Left lobe of liver (tissue), 2 donors: ENCODE results near the gene GCNT1. TPM values are rescaled to one million over a fixed set of nuclear protein-coding genes. Genes with fewer than 3 reads are reported as not detected.
"Not testable (repeated sequence)": the region's sequence is repeated elsewhere in the genome, so short reads cannot be mapped to it uniquely, and the experiment has no call there.

Experiments used
- ATAC-seq: fragments of 200-7000 bp; cut with Tn5 transposase; one replicate; pipeline ENCODE4 v1.9.1; 2020; ENCODE audit warnings: mild to moderate bottlenecking, moderate library complexity
- DNase-seq: peaks from one replicate; pipeline ENCODE4 v3.0.0-alpha.2; 2020; ENCODE audit warnings: low spot score
- total RNA-seq: library from RNA; stranded (reverse); gene quantifications from one replicate; pipeline ENCODE4 v1.2.1, GENCODE V29; 2021
- donor health status: DM: no; HTN: no; CAD: no; lungs with moderate emphysema.
- donor health status: DM: no; HTN: yes; CAD: no.

Gene GCNT1
- total RNA-seq, 1 donor from 2014 or later: 1.9 TPM

DNA sequence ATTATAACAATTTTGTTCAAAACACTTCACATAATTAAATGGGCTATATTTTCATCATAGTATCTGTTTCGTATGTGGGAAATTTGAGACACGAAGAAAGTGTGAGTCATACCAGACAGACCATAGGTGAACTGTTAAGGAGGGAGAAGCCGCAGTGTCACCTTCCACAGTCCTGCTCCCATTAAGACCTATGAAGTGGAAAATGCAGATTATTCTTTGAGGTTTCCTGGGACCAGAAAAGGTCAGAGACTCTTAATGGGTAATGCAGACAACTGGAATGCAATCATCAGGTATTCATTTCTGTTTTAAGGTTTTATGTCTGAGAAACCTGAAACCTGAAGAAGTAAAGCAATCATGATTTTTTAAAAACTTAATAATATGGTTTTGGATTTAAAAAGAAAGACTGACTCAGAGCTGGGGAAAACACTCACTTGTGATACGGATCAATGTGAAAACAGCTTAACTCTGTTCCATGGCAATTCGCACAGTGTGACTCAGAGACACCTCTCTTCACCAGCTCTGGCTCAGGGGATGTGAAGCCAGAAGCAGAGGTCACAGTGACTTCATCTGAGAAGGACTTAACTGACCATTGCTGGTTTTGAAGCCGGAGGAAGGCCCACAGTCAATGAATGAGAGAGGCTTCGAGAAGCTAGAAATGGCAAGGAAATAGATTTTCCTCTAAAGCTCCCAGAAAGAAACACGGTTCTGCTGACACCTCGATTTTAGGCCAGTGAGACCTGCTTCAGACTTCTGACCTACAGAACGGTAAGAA, 17.2 kb upstream of the GCNT1 start:
- no peak for ATAC-seq
- DNase-seq: no peak

DNA sequence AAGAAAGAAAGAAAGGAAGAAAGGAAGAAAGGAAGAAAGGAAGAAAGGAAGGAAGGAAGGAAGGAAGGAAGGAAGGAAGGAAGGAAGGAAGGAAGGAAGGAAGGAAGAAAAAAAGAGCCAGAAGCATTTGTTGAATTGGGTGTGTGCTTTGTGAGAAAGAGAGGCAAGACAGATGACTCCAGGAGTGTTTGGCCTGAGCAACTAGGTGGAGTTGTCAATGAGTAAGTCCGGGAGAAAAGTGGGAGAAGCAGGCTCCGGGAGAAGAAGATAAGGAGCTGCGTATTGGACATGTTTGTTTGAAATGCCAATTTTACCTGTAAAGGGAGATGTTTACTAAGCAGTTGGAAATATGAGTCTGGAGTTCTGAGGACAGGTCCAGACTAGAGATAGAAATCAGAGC, 15.1 kb upstream of the GCNT1 start:
- ATAC-seq (no peak), DNase-seq (no peak)

GRCh38 chr9:76444322-76444929, 14.6 kb upstream of the GCNT1 start:
- DNase-seq (no peak), ATAC-seq (no peak)

DNA sequence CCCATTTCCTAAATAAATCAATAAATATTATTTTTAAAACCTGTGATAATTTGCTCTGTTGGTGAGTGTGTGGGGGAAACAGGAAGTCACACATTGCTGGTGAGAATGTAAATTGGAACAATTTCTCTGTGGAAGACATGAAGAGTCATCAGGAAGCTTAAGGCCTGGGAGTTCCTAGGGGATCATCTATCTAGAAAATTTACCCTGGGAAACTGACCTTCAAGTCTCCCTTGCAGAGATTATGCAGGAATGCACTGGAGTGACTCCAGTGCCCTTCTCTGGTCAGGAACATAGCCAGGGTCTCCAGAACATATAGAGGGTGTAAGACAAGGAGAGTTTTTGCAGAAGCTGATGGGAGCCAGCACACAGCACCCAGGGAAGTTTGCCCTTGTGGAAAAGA, 13.0 kb upstream of the GCNT1 start:
- ATAC-seq (no peak), DNase-seq (no peak)

GRCh38 chr9:76448501-76448900, 10.5 kb upstream of the GCNT1 start:
- DNase-seq: no peak
- no peak for ATAC-seq

GRCh38 chr9:76451234-76451633, 7.7 kb upstream of the GCNT1 start:
- ATAC-seq (no peak), DNase-seq (no peak)

- ATAC-seq: no peak
- DNase-seq: no peak
These were observed 6.1 kb upstream of the GCNT1 start for GRCh38 chr9:76452839-76453238.

DNA sequence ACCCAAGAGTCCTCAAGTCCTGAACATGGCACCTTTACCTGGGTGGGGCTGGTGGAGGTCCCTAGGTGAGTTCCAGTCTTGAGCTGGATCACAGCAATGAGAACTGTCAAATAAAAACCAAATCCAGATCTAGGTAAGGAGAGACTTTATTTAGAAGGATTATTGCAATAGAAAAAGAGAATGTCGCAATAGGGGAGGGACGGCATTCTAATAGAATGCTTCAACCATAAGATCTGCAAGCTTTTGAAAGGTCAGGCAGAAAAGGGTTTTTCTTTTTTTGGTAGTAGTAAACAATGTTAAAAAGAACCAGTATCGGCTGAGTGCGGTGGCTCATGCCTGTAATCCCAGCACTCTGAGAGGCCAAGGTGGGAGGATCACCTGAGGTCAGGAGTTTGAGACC, 5.2 kb upstream of the GCNT1 start:
- no peak for DNase-seq
- no peak for ATAC-seq

DNA sequence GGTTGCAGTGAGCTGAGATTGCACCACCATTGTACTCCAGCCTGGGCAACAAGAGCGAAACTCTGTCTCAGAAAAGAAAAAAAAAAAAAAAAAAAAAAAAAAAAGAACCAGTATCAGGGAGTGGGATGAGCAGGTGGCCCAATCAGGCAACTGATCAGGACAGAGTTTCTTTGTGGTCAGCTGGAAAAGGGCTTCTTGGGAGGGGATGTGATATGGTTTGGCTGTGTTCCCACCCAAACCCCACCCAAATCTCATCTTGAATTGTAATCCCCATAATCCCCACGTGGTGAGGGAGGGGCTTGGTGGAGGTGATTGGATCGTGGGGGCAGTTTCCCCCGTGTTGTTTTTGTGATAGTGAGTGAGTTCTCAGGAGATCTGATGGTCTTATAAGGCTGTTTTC, 4.7 kb upstream of the GCNT1 start:
- DNase-seq (no peak), ATAC-seq (no peak)

DNA sequence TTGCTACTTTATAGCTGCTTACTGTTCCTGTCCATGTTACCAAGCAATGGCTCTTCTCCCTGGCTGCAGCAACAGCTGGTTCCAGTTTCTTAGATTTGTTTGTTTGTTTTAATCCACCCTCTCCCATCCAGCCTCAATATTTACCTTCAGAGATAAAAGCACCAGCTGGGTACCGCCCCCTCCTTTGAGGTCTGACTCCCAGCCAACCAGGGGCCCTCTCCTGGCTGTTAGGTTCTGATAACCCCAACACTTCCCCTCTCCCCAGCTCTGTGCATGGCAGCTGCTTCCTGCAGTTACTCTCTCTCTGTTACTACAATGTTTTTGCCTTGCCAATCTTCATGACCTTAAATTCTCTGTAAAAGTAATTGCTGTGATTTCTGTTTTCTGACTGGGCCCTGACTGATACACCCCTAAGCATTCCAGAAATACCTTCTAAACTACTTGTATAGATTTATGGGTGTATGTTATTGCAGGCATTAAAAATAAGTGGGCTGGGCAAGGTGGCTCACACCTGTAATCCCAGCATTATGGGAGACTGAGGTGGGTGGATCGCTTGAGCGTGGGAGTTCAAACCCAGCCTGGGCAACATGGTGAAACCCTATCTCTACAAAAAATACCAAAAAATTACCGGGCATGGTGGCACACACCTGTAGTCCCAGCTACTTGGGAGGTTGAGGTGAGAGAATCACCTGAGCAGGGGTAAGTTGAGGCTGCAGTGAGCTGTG, 2.6 kb upstream of the GCNT1 start:
- ATAC-seq (peak; percentile 17), DNase-seq (no peak)

DNA sequence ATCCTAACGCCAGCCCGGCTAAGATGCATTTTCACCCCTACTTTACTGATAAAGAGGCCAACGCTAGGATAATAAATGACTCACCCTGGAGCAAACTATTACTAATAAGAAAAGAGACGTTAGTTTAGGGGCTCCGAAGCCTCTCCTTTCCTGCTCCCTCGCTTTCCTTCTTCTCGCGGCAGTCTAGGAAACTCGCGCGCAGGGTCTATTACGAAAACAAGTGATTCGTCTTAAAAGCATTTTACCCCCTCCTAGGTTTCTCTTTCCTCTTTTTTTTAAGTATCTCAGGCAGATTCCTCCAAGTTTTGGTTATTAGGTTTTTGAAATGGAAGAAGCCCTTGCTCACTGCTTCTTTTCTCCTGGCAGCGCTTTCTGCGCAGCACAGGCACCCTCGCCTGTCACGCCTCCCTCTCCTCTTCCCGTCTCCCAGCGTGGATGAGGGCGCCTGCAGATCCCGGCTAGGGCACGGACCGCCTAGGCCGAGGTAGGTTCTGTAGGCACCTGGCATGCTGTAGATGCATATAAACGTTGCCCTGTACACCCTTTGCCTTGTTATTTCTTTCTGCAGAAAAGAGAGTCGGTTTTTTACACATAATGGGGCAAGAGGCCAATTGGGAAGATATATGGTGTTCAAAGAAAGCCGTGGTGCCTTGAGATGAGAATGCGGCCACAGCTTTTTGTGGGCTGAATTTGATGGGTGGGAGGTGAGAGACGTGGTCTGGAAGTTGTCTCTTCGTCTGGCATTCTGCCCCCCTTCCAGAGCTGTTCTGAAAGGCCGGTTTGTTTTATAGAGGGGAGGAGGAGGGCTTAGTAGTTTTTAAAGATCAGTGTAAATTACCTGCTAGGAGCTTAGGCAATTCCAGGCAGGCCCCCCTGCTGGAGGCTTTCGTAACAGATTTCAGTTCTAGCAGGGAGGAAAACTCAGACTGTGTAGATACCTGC, 983 bp downstream of the GCNT1 start:
- DNase-seq: no peak
- ATAC-seq: peak; percentile 55

GRCh38 chr9:76462126-76462525, 3.1 kb downstream of the GCNT1 start:
- DNase-seq (no peak), ATAC-seq (no peak)

DNA sequence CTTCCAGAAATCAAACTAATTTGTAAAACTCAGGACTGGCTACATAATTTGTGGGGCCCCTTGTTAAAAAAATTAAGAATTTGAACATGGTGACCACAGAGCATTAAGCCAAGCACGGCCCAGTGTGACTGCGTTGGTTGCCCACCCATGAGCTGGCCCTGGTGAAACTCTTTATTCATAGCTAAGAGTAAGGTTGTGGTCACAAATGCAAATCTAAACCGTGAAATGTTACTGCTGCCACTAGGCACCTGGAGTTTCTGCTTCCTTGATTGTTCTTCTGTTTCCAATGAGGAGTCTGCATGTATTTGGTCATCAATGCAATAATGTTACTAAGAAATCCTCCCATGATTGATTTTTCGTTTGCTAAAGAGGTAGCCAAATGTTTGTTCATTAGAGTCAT, 4.2 kb downstream of the GCNT1 start:
- DNase-seq: no peak
- ATAC-seq: no peak

DNA sequence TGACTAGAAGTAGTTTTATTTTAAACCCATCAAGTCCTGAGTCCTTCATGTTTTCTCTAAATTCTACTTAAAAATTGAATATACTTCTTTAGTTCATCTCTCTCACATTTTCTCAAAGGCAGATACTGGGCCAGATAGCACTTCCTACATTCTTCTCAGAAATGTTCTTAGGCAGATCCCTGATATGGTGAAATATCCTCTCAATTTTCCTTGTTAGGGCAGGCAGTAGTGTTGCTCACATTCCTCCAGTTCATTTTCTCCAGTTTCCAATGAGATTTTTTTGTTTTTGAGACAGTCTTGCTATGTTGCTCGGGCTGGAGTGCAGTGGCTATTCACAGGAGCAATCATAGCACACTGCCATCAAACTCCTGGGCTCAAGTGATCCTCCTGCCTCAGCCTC, 5.7 kb downstream of the GCNT1 start:
- no peak for ATAC-seq

DNA sequence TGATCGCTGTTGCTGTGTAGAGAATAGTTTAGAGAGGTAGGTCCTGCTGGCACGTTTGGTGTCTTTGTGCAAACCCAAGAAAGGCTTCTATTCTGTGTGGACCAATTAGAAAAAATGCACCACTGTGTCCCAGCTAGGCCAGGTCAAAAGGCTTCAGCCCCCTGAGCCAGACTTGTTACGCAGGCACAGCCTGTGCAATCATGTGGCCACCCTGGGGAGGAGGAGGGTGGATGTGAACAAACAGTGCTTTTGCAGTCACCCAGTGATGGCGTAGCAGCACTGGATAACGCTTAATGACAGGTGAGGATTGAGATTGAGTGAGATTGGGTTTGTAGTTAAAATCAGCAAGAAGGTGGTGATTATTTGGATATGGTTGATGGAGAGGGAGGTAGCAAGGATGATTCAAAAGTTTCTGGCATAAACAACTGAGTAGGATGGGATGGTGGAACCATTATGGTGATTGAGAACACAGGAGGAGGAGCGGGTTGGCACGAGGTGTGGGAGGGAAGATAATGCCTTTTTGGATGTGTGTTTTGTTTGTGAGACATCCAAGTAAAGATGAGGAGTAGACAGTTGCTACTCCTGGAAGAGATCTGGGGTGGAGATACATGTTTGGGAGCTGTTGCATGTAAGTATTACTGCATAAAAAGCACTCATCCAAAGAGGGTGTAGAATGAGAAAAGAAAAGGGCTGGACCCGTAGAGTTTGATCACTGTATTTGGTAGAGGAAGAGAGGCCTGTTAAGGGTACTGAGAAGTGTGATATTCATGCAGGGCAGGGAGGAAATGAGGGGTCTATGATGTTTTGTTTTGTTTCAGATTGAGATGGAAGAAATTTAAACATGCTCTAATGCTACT, 6.7 kb downstream of the GCNT1 start:
- no peak for ATAC-seq
- no peak for DNase-seq

More for the DNA sequence above, 5.7 kb downstream of the GCNT1 start:
- DNase-seq: no peak

- no peak for DNase-seq
- no peak for ATAC-seq
These were observed 7.3 kb downstream of the GCNT1 start for GRCh38 chr9:76466299-76466605.

DNA sequence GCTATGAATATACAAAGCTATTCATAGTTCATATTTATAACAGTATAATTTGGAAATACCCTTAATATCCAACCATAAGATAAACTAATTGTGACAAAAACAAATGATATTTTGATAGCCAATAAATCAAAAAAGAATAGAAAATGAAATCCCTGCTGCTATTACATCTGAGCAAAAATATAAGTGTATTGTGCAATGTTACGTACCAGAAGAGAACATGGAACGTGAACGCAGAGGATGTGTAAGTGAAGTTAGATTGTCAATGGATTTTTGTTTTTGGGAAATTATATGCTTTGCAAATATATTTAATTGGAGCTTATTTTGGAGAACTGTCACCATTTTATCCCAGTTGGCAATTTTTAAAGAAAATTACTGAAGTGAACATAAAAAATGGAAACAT, 15.4 kb downstream of the GCNT1 start:
- DNase-seq: no peak
- ATAC-seq: no peak

DNA sequence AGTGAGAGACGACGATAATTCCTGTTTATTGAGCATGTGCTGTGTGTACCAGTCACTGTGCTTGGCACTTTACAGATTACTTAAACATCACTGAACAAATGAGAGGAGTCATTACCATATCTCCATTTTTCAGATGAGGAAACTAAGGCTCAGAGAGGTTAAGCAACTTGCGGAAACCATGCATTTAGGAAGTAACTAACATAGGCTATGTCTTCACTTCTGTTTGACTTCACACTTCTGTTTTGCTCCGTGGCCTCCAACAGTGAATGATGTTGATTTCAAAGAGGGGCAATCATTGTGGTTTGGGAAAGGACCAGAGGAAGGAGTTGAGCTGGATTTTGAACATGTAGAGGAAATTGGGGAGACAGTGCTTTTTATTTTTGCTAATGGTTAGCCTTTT, 16.7 kb downstream of the GCNT1 start:
- ATAC-seq (no peak), DNase-seq (no peak)

DNA sequence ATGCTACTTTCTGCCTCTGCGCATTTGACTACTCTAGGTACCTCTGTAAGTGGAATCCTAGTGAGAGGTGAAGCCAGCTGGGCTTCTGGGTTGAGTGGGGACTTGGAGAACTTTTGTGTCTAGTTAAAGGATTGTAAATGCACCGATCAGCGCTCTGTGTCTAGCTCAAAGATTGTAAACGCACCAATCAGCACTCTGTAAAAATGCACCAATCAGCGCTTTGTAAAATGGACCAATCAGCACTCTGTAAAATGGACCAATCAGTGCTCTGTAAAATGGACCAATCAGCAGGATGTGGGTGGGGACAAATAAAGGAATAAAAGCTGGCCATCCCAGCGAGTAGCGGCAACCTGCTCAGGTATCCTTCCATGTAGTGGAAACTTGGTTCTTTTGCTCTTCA, 18.8 kb downstream of the GCNT1 start:
- not testable (repeated sequence) for DNase-seq, ATAC-seq

GRCh38 chr9:76478226-76478625, 19.2 kb downstream of the GCNT1 start:
- ATAC-seq (no peak), DNase-seq (no peak)
